GM11168 (cell line): Measurements from ENCODE around the gene AFMID.
"Not testable (repeated sequence)": the region's sequence is repeated elsewhere in the genome, so short reads cannot be mapped to it uniquely, and the experiment has no call there.

Experiments used
- in situ Hi-C: fragments of 300-500 bp; cut with MboI; formaldehyde crosslinking; loops from one replicate; pipeline ENCODE4 v1.12.0; 2022; ENCODE audit warnings: low sequenced_read_pairs; ENCODE audit not compliant: unreplicated experiment

The AFMID gene

GRCh38 chr17:78234261-78234865 lies 47.2 kb downstream of the AFMID start:
- in situ Hi-C loops: no loop called here

- in situ Hi-C loops: not testable (repeated sequence)
These were observed 47.9 kb downstream of the AFMID start for GRCh38 chr17:78235022-78235421.

- in situ Hi-C loops: no loop called here
These were observed 48.7 kb downstream of the AFMID start for GRCh38 chr17:78235885-78236284.

GRCh38 chr17:78236362-78237127 lies 49.4 kb downstream of the AFMID start:
- in situ Hi-C loops: no loop called here

GRCh38 chr17:78237401-78238012 lies 50.3 kb downstream of the AFMID start:
- in situ Hi-C loops: no loop called here

- in situ Hi-C loops: no loop called here
These were observed 51.8 kb downstream of the AFMID start for GRCh38 chr17:78238823-78239488.

GRCh38 chr17:78239489-78239931 lies 52.3 kb downstream of the AFMID start:
- in situ Hi-C loops: no loop called here

- in situ Hi-C loops: no loop called here
These were observed 53.0 kb downstream of the AFMID start for GRCh38 chr17:78240012-78240655.

GRCh38 chr17:78240839-78241238 lies 53.7 kb downstream of the AFMID start:
- in situ Hi-C loops: no loop called here

- in situ Hi-C loops: no loop called here
These were observed 54.3 kb downstream of the AFMID start for GRCh38 chr17:78241277-78242023.

GRCh38 chr17:78242024-78242742 lies 55.0 kb downstream of the AFMID start:
- in situ Hi-C loops: no loop called here

- in situ Hi-C loops: no loop called here
These were observed 60.1 kb downstream of the AFMID start for GRCh38 chr17:78247304-78247703.

GRCh38 chr17:78248051-78248914 lies 61.1 kb downstream of the AFMID start:
- in situ Hi-C loops: no loop called here

- in situ Hi-C loops: no loop called here
These were observed 62.1 kb downstream of the AFMID start for GRCh38 chr17:78249074-78249817.

GRCh38 chr17:78249818-78250806 lies 63.0 kb downstream of the AFMID start:
- in situ Hi-C loops: no loop called here
